SK-N-MC (cell line): Measurements from ENCODE around the gene NDUFAF7.

Source experiments
- EZH2 ChIP-seq: fragments of 200-600 bp; sonication (generic); IDR thresholded peaks from one replicate; pipeline ENCODE4 v1.6.1; 2017; ENCODE audit warnings: antibody characterized with exemption
- FOXP2 ChIP-seq: optimal IDR thresholded peaks from 2 replicates; pipeline ENCODE3; 2011; ENCODE audit warnings: mild to moderate bottlenecking, moderate library complexity; ENCODE audit not compliant: insufficient read depth; ENCODE audit errors: extremely low read length, control extremely low read depth
- POLR2AphosphoS5 ChIP-seq: IDR thresholded peaks from 2 replicates; pipeline ENCODE4 v1.6.1; 2012; ENCODE audit warnings: mild to moderate bottlenecking, low read depth, low read length, borderline replicate concordance

- TF ChIP-seq EZH2 = no peak
- no peak for TF ChIP-seq POLR2AphosphoS5
- TF ChIP-seq FOXP2 = no peak
Measured at GRCh38 chr2:37192551-37192950, 38.9 kb upstream of the NDUFAF7 start.
